ENCODE measurements around the gene SSBP3. TPM values are rescaled to one million over a fixed set of nuclear protein-coding genes. Genes with fewer than 3 reads are reported as not detected.

SSBP3 gene
- total and polyA plus RNA-seq, 9 of the 15 experiments (the other 6 are each of a cell fraction or from before 2014, with no cell fraction given): 8.7 to 108 (median 33.8) TPM

DNA sequence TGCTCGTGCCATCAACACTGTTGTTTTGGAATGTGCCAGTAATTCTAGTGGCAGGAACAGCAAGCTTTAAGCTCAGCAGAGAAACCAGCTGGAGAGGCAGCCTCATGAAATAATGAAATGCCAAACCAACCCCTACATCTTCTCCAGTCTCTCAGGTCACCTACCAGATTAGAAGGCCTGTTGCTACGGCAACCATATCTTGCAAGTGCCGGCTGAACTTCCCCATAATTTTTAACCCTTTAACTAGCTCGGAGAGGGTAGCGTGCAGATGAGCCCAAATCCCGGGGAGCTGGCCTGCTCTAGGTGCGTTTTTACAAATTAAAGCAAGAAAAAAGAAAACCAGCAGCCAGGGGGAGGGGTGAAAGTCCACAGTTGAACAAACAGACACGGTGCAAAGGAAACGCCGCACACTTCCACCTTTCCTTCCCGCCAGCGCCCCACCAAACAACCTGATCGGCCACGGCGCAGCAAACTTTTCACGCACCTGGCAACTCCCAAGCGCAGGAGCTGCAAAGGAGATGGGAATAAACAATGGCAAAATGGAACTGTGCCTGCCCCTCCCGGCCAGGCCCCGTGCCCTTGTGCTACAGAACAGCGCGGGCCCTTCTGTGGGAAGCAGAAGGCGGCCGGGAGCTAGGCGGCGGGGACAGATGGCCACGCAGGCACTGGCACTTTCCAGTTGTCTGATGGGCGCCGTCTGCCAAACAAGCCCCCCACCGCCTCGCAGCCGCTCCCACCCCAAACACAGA is 50.1 kb downstream of the SSBP3 start (continued):
- TF ChIP-seq ZBTB17 (CRISPR knock-in tag; IDR thresholded peaks at IDR 0.05) (no peak), SIN3A (IDR thresholded peaks at IDR 0.05; ENCODE audit: borderline replicate concordance in 2 of 2, control insufficient read depth in 1 of 2, low read depth in 2 of 2, low read length in 2 of 2) (peak in 1 of 2 experiments; percentile 49; a peak in 1 of 4 replicates), CTBP1 (IDR thresholded peaks at IDR 0.05; ENCODE audit: borderline replicate concordance) (peak; percentile 89), TRIM24 (IDR thresholded peaks at IDR 0.05) (no peak), POLR2AphosphoS2 (IDR thresholded peaks at IDR 0.05; ENCODE audit: low read length) (no peak), HDAC2 (IDR thresholded peaks at IDR 0.05) (peak; percentile 65; the same call in 1 of the 2 replicates), SRF (CRISPR knock-in tag; IDR thresholded peaks at IDR 0.05) (no peak), RCOR1 (IDR thresholded peaks at IDR 0.05; ENCODE audit: borderline replicate concordance in 1 of 2, low read depth in 2 of 2, low read length in 2 of 2) (peak in 1 of 2 experiments; percentile 91; a peak in 2 of 4 replicates), RNF2 (IDR thresholded peaks at IDR 0.05) (0 out of 2 replicates have a peak, but pooled peaks have one; percentile 59), EP300 (IDR thresholded peaks at IDR 0.05; ENCODE audit: low read length) (0 out of 2 replicates have a peak, but pooled peaks have one; percentile 12), TFAP4 (CRISPR knock-in tag; IDR thresholded peaks at IDR 0.05; ENCODE audit: borderline replicate concordance) (peak; percentile 39; the same call in 1 of the 2 replicates), CSDE1 (IDR thresholded peaks at IDR 0.05) (peak in 1 of 2 experiments; percentile 84; a peak in 2 of 4 replicates), TCF7L2 (IDR thresholded peaks at IDR 0.05; ENCODE audit: low read depth, low read length) (no peak), ZNF592 (IDR thresholded peaks at IDR 0.05) (peak; percentile 24; the same call in 1 of the 2 replicates), PRMT5 (CRISPR knock-in tag; IDR thresholded peaks at IDR 0.05) (no peak), ARID1B (IDR thresholded peaks at IDR 0.05) (peak; percentile 67), SRSF9 (IDR thresholded peaks at IDR 0.05; ENCODE audit: borderline replicate concordance, low read depth, low read length) (no peak), NR3C1 (CRISPR knock-in tag; IDR thresholded peaks at IDR 0.05) (no peak), MEF2D (tag; conservative IDR thresholded peaks at IDR 0.05; ENCODE audit: low read depth) (no peak), BRF1 (IDR thresholded peaks at IDR 0.05; ENCODE audit: borderline replicate concordance, extremely low read depth, insufficient read length) (no peak), SAFB (IDR thresholded peaks at IDR 0.05; ENCODE audit: borderline replicate concordance, low read depth, low read length) (no peak), NCOR1 (IDR thresholded peaks at IDR 0.05) (peak; percentile 35)
- TF ChIP-seq, protein P1, sequence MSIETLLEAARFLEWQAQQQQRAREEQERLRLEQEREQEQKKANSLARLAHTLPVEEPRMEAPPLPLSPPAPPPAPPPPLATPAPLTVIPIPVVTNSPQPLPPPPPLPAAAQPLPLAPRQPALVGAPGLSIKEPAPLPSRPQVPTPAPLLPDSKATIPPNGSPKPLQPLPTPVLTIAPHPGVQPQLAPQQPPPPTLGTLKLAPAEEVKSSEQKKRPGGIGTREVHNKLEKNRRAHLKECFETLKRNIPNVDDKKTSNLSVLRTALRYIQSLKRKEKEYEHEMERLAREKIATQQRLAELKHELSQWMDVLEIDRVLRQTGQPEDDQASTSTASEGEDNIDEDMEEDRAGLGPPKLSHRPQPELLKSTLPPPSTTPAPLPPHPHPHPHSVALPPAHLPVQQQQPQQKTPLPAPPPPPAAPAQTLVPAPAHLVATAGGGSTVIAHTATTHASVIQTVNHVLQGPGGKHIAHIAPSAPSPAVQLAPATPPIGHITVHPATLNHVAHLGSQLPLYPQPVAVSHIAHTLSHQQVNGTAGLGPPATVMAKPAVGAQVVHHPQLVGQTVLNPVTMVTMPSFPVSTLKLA (conservative IDR thresholded peaks at IDR 0.05): peak in 1 of 2 experiments; percentile 46; a peak in 2 of 4 replicates
